HG02588 (cell line): Measurements from ENCODE around the gene ABI2.
A peak's percentile ranks its signal among the peaks of the same experiment; 100 is the strongest.
"Not testable (repeated sequence)": the region's sequence is repeated elsewhere in the genome, so short reads cannot be mapped to it uniquely, and the experiment has no call there.

Experiments
- ATAC-seq: cut with Tn5 transposase; IDR thresholded peaks from one replicate; pipeline ENCODE4 v1.9.1; 2021; ENCODE audit warnings: mild to moderate bottlenecking, moderate library complexity; ENCODE audit not compliant: unreplicated experiment

Gene ABI2

DNA sequence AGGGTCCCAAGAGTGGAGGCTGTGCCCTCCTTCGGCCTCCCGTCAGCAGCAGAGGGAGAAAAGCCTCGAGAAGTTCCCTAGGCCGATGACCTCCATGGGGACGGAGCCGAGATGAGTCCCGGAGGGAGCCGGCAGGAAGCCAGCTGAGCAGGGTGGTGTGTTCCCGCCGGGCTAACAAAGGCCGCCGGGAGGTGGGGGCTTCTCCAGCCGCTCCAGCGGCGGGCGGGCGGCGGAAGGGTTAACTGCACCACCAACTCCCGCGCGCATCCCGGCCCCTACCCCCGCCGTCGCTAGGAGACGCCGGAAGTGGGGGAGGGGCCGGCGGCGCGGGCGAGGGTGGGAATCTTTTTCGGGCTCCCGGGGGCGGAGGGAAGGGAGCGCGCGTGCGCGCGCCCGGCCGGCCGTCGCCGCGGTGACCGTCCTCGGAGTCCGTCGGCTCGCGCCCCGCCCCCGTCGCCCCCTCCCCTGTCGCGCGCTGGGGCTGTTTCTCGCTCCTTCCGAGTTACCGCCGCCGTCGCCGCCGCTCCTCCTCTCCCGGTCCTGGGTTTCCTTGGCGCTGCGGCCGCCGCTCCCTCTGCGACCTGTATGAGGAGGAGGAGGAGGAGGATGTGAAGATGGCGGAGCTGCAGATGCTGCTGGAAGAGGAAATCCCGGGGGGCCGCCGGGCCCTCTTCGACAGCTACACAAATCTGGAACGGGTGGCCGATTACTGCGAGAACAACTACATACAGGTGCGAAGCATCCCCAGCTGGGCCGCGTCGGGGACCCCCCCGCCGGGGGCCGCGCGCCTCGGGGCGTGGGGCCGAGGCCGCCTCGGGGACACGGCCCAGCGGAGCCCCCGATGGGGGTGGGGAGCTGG, at the start of gene ABI2:
Gene ABI2 (plus strand): TSS at position 494 of the 859 bp plus-strand sequence. CDS start 121 bp downstream, at position 615.
- peak; percentile 67 for ATAC-seq

DNA sequence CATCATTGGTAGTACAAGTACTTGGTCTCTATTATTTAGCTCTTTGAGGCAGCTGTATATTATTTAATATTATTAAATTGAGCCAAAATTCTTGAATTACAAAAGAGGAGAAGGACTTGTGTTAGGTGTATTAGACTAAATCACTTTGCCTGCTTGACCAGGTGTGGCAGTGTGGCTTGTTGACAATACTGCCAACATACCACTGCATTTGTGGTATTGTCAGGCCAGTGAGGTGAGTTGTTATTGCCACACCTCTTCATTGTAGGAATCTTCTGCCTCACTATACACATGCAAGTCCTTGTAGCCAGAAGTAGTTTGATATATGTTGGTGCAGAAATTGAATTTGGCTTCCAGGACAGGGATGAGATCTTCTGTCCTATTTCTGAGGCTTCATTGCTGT, 48.9 kb upstream of the ABI2 start:
- ATAC-seq, result no peak

- ATAC-seq, result no peak
These were observed 47.6 kb upstream of the ABI2 start for GRCh38 chr2:203280428-203281064.

DNA sequence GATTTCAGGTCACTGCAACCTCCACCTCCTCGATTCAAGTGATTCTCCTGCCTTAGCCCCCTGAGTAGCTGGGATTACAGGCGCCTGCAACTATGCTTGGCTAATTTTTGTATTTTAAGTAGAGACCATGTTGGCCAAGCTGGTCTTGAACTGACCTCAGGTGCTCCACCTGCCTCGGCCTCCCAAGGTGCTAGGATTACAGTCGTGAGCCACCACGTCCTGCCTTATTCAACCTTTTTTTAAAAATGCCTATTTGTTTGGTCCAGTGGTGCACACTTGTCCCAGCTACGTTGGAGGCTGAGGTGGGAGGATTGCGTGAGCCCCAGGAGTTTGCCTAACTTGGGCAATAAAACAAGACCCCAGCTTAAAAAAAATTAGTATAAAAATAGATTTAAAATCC, 46.1 kb upstream of the ABI2 start:
- no peak for ATAC-seq

DNA sequence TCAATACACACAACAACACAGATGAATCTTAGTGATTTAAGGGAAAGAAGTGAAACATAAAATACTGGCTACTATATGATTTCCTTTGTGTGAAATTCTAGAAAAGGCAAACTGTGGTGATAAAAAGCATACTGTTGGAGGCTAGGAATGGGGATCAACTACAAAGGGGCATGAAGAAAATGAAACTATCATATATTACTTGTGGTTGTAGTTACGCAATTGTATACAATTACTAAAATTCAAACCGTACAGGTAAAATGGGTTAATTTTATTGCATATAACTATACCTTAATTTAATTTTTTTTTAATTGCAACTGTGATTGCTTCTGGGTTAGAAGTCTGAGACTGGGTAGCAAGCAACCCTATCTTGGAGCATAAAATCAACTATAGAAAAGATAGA, 41.7 kb upstream of the ABI2 start:
- no peak for ATAC-seq

DNA sequence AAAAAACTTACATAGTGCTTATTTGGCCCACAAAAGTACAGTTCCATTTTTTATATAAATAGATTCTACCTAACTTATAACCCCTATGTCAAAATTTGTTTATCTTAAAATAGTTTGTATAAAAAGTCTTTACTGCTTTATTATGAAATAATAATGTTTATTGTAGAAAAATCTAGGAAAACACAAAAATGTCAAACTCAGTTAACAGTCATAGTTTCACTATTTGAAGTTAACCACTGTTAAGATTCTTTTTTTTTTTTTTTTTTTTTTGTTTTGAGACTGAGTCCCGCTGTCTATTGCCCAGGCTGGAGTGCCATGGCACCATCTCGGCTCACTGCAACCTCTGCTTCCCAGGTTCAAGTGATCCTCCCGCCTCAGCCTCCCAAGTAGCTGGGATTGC, 26.5 kb upstream of the ABI2 start:
- ATAC-seq, result no peak

GRCh38 chr2:203302586-203302985, 25.6 kb upstream of the ABI2 start:
- not testable (repeated sequence) for ATAC-seq

- ATAC-seq, result no peak
These were observed 17.3 kb upstream of the ABI2 start for GRCh38 chr2:203310688-203311436.

DNA sequence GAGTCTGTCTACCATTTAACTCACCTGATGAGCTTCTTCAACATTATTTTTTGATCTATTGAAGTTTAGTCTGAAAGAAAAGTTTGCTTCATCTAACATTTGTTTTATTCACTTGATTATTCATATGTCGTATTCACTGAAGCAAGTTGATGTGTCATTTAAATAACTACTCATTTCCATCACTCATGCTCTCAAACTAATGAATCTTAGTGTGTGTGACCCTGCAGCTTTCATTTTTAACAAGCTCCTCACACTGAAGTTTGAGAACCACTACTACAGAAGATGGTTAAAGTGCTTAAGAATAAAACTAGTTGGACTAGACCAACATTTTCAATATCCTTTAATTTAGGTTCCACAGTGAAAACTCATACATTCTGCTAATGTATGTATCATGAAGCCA, 1.8 kb upstream of the ABI2 start:
- ATAC-seq, result no peak

- ATAC-seq, result peak; percentile 14
These were observed 653 bp upstream of the ABI2 start for GRCh38 chr2:203327582-203327900.

DNA sequence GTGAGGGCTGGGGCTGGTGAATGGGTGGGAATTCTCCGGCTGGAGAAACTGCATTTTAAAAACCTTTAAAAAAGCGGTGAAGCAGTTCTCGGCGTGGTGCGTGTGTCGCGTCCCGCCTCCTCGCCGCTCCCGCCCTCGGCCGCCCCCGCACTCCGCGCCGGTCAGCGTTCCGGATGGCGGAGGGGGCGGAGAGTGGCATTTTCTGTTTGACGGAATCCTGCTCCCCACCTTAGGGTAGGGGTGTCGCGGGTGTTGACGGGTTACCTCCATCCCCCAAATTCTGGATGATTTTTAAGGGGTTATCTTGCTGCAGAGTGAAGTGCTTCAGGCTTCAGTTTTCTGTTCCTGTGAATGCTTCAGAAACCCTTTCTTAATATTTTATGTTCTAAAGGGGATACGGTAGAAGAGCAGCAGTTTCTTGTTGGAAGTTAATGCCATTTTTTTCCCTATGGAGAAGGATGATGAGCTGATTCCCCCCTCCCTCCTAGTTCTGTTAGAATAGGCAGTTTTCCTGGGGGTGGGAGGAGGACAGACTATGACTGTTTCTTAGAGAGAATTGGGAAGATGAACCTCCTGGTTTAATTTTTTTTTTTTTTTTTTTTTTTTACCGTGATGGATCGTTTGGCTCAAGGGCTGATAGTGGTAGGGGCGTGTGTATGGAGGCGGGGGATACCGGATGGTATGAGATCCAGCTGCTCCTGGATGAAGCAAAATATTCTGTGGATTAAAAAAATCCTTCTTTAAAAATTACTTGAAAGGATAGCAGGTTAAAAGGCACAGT, 756 bp downstream of the ABI2 start:
- peak; percentile 72 for ATAC-seq

DNA sequence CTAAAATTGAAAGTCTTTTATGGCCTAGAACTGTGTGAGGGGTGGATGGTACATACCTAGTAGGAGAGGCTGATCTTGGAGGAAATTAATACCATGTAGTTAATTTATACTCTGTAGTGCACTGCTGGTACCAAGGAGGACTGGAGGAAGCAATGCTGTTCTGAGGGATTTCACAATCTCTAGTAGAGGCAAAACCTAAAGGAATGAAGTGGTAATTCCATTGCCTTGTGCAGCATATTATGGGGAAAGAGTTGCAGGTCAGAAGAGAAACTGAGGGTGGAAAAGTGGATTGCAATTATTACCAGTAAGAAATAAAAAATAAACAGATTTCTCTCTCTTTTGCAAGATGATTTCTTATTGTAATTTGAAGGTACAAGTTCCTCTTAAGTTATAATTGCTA, 2.2 kb downstream of the ABI2 start:
- ATAC-seq, result no peak

- ATAC-seq, result no peak
These were observed 10.1 kb downstream of the ABI2 start for GRCh38 chr2:203338322-203338721.

- ATAC-seq, result no peak
These were observed 12.7 kb downstream of the ABI2 start for GRCh38 chr2:203340791-203341487.

GRCh38 chr2:203341741-203342310, 13.6 kb downstream of the ABI2 start:
- no peak for ATAC-seq

DNA sequence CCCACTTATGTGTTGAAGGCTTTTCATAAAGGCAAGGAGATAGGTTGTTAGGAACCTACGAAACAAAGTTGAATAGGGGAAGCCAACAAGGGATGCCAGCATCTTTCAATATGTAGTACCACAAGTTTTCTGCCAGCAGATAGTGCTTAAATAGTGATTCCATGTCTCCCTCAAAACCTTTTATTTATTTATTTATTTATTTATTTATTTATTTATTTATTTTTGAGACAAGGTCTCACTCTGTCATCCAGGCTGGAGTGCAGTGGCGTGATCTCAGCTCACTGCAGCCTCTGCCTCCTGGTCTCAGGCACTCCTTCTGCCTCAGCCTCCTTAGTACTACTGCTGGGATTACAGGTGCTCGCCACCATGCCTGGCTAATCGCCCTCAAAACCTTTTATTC, 14.2 kb downstream of the ABI2 start:
- ATAC-seq, result not testable (repeated sequence)

- no peak for ATAC-seq
These were observed 16.5 kb downstream of the ABI2 start for GRCh38 chr2:203344667-203345066.

DNA sequence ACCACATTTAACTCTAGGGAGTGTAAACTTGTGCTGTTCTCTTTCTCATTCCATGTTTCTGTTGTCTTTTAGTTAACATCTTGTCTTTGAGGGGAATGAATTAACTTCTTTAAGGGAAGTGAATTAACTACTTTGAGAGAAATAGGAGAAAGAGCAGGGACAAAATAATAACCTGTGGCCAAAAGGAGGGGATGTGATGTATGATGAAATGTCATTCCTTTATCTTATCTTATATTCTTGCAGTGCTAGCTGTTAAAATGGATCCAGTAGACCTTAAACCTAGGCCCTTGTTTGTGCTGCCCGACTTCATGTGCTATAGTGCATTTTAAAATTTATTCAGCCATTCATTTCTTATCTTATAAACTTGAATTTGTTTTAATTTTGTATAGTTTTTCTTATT, 18.4 kb downstream of the ABI2 start:
- no peak for ATAC-seq

DNA sequence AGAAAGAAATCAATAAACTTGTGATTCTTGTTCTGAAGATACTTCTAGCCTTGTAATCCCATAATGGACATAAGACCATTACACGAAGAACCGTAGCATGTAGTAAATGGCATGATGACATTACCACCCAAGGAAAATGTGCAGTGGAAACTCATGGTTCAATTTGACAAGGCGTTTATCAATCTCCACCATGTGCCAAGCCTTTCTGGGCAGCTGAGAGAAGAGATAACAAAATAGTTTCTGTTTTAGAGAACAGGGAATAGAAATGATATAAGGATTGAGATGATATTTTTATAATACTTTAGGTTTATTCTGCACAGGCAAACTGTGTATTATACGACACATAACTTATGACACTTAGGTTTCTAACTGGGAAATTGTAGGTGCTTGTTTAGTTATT, 19.2 kb downstream of the ABI2 start:
- no peak for ATAC-seq

GRCh38 chr2:203352604-203353255, 24.5 kb downstream of the ABI2 start:
- ATAC-seq, result no peak
